NK-92 treated with Interleukin-12 subunit alpha and Interleukin-12 subunit beta, amount 100 ng/mL, for 24 hours (cell line): Measurements from ENCODE around the gene ZNF124.

Experiments used
- DNase-seq: peaks from one replicate; lab custom pipeline; 2025; lab: John Stamatoyannopoulos, UW

The ZNF124 gene

GRCh38 chr1:247112479-247112781 lies 59.4 kb downstream of the ZNF124 start:
- no peak for DNase-seq

GRCh38 chr1:247111700-247112478 lies 59.9 kb downstream of the ZNF124 start:
- no peak for DNase-seq

GRCh38 chr1:247111259-247111699 lies 60.5 kb downstream of the ZNF124 start:
- no peak for DNase-seq

GRCh38 chr1:247110627-247111258 lies 61.1 kb downstream of the ZNF124 start:
- no peak for DNase-seq

GRCh38 chr1:247107694-247108093 lies 64.1 kb downstream of the ZNF124 start:
- no peak for DNase-seq

GRCh38 chr1:247105966-247106365 lies 65.9 kb downstream of the ZNF124 start:
- no peak for DNase-seq
